Measurements from ENCODE around the gene KMO. TPM values are rescaled to one million over a fixed set of nuclear protein-coding genes. Genes with fewer than 3 reads are reported as not detected.

The KMO gene
- total RNA-seq, 1 experiment from 2014 or later: not detected

DNA sequence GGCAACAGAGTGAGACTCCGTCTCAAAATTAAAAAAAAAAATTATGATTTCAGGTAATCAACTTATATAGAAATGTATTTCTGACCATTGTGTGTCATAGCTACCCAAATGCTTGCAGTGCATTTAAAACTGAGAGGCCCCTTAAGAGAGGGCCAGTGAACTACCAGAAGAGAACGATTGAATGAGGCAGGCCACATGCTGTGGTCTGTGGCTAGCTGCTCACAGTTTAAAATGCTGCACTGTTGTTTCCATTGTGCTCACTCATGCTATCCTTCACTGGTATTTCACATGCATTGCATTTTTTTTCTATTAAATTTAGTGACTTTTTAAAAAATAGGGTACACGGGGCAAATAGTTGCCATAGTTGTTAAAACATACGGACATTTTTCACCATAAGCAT is 82.0 kb downstream of the KMO start:
- no peak overlapping the region for H3K27ac Mint-ChIP-seq
- no peaks in the 10 kb centered on the region for H3K79me1 ChIP-seq (ENCODE audit: insufficient read depth, low read depth, low read length, poor library complexity, severe bottlenecking)
- H3K9me3 ChIP-seq (ENCODE audit: control insufficient read depth, low read depth, low read length): no peaks in the 10 kb centered on the region
- no CpG with 5 or more reads among the region's 4 CpGs for WGBS (ENCODE audit: extremely low coverage, insufficient read length, low lambda C conversion rate)
- H3K4me3 Mint-ChIP-seq: no peak overlapping the region
- no peak overlapping the region for H2BK15ac ChIP-seq (ENCODE audit: low read depth, low read length)
- no peak overlapping the region for H2AFZ ChIP-seq (ENCODE audit: low read length)
- no peak overlapping the region for H2AK5ac ChIP-seq (ENCODE audit: insufficient read length, low read length)
- no peak overlapping the region for H3K23ac ChIP-seq (ENCODE audit: insufficient read length, low read depth, low read length)
- DNase-seq: no peak
- no peak overlapping the region for H3K14ac ChIP-seq (ENCODE audit: insufficient read depth, low read length)
- H2BK20ac ChIP-seq (ENCODE audit: low read depth, low read length, poor library complexity, severe bottlenecking): no peak overlapping the region
- no peak overlapping the region for H3K27ac ChIP-seq (ENCODE audit: insufficient read length, low read depth, low read length)
- no peaks in the 10 kb centered on the region for H3K79me2 ChIP-seq (ENCODE audit: insufficient read depth, low read length)
- no peak overlapping the region for H3T11ph ChIP-seq (ENCODE audit: low read length)
- no peak overlapping the region for H2BK12ac ChIP-seq (ENCODE audit: insufficient read length, low read depth, low read length)
- H4K91ac ChIP-seq (ENCODE audit: insufficient read length, low read depth, low read length): no peak overlapping the region
- H3K9ac ChIP-seq (ENCODE audit: extremely low read depth, insufficient read length, low read length): no peak overlapping the region
- no peak overlapping the region for H2BK120ac ChIP-seq (ENCODE audit: low read depth, low read length, poor library complexity, severe bottlenecking)
- H3K23me2 ChIP-seq (ENCODE audit: insufficient read length, low read depth, low read length, poor library complexity, severe bottlenecking): no peaks in the 10 kb centered on the region
- no peaks in the 10 kb centered on the region for H3K9me3 Mint-ChIP-seq
- H3K4me1 ChIP-seq (ENCODE audit: insufficient read depth, low read length): no peaks in the 10 kb centered on the region
- H4K5ac ChIP-seq (ENCODE audit: insufficient read length, low read depth, low read length): no peak overlapping the region
- no peak overlapping the region for H3K4ac ChIP-seq (ENCODE audit: low read depth, low read length)
- H3K4me1 Mint-ChIP-seq: 0 out of 4 replicates have a peak, but pooled peaks cover 0 to 2% of the 10 kb centered on the region in 2 experiments
- H2BK5ac ChIP-seq (ENCODE audit: insufficient read length, low read length): no peak overlapping the region
- H4K8ac ChIP-seq (replicated peaks; ENCODE audit: insufficient read length, low read depth, low read length): no peak overlapping the region
- H3K36me3 Mint-ChIP-seq (ENCODE audit: insufficient read depth in 1 of 3, low read depth in 3 of 3): no peaks in the 10 kb centered on the region; a peak in 1 of 7 replicates
- H4K20me1 ChIP-seq (ENCODE audit: control insufficient read depth, insufficient read depth, insufficient read length): no peaks in the 10 kb centered on the region
- H3K27me3 Mint-ChIP-seq (ENCODE audit: low read depth): no peaks in the 10 kb centered on the region
- H3K4me2 ChIP-seq (ENCODE audit: insufficient read depth, insufficient read length, low read length): no peak overlapping the region
- TF ChIP-seq, protein P1, sequence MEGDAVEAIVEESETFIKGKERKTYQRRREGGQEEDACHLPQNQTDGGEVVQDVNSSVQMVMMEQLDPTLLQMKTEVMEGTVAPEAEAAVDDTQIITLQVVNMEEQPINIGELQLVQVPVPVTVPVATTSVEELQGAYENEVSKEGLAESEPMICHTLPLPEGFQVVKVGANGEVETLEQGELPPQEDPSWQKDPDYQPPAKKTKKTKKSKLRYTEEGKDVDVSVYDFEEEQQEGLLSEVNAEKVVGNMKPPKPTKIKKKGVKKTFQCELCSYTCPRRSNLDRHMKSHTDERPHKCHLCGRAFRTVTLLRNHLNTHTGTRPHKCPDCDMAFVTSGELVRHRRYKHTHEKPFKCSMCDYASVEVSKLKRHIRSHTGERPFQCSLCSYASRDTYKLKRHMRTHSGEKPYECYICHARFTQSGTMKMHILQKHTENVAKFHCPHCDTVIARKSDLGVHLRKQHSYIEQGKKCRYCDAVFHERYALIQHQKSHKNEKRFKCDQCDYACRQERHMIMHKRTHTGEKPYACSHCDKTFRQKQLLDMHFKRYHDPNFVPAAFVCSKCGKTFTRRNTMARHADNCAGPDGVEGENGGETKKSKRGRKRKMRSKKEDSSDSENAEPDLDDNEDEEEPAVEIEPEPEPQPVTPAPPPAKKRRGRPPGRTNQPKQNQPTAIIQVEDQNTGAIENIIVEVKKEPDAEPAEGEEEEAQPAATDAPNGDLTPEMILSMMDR (conservative IDR thresholded peaks at IDR 0.05): no peak
- H3K56ac ChIP-seq (ENCODE audit: insufficient read length, low read depth, low read length): no peak overlapping the region
- no peak overlapping the region for H3K18ac ChIP-seq (ENCODE audit: insufficient read length, low read depth, low read length)
- H3K27me3 ChIP-seq (ENCODE audit: insufficient read depth, low read length): no peaks in the 10 kb centered on the region
